Osteocyte (in vitro differentiated cells): ENCODE results near the gene TOMM5. TPM values are rescaled to one million over a fixed set of nuclear protein-coding genes. Genes with fewer than 3 reads are reported as not detected.
"Not testable (repeated sequence)": the region's sequence is repeated elsewhere in the genome, so short reads cannot be mapped to it uniquely, and the experiment has no call there.

Experiments
- DNase-seq: peaks from one replicate; pipeline ENCODE4 v3.0.0; 2021; ENCODE audit warnings: mixed read lengths; ENCODE audit not compliant: unreplicated experiment; ENCODE audit errors: extremely low spot score
- H3K27ac Mint-ChIP-seq: one replicate; pipeline ENCODE4 v1.8.0; 2021; ENCODE audit warnings: mild to moderate bottlenecking, mixed read lengths; ENCODE audit not compliant: unreplicated experiment
- H3K27me3 Mint-ChIP-seq: one replicate; pipeline ENCODE4 v1.8.0; 2021; ENCODE audit warnings: mixed read lengths; ENCODE audit not compliant: unreplicated experiment
- H3K36me3 Mint-ChIP-seq: one replicate; pipeline ENCODE4 v1.8.0; 2021; ENCODE audit warnings: mixed read lengths; ENCODE audit not compliant: unreplicated experiment
- H3K4me1 Mint-ChIP-seq: one replicate; pipeline ENCODE4 v1.8.0; 2021; ENCODE audit warnings: mixed read lengths; ENCODE audit not compliant: unreplicated experiment
- H3K4me3 Mint-ChIP-seq: one replicate; pipeline ENCODE4 v1.8.0; 2021; ENCODE audit warnings: mild to moderate bottlenecking, moderate library complexity, mixed read lengths; ENCODE audit not compliant: unreplicated experiment
- H3K9me3 Mint-ChIP-seq: one replicate; pipeline ENCODE4 v1.8.0; 2021; ENCODE audit warnings: mixed read lengths; ENCODE audit not compliant: unreplicated experiment
- total RNA-seq: library from RNA; stranded (reverse); gene quantifications from 2 replicates; pipeline ENCODE4 v1.2.1, GENCODE V29; 2021
- TF ChIP-seq, protein P1 (sequence below): fragments of 200-600 bp; sonication (generic); IDR thresholded peaks from 2 replicates; pipeline ENCODE4 v1.5.0; 2021; ENCODE audit warnings: antibody characterized with exemption, mild to moderate bottlenecking, moderate library complexity

TOMM5 gene
- total RNA-seq, 1 donor from 2014 or later, result 85.9 TPM

DNA sequence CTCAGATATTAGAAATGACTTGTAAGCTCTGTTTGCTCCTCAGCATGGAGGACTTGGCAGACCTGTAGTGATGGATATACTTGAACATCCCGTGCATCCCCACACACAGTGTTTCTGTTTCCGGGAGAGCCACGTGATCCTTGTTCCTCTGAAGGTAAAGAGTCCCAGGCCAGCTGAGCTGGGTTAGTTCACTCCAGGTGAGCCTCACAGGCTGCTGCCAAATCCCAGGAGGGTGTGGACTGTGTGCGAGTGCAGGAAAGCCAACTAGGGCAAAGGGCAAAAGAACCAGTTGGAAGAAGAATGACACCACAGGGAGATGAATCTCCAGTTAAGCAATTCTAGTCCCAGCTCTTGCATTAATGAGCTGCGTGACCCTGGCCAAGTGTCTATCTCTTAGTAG is 10.4 kb upstream of the TOMM5 start:
- Mint-ChIP-seq H3K4me1 (no peaks in the 10 kb centered on the region), H3K36me3 (no peaks in the 10 kb centered on the region), H3K27ac (no peak overlapping the region), H3K27me3 (peaks cover 55% of the 10 kb centered on the region), H3K4me3 (no peak overlapping the region), H3K9me3 (no peaks in the 10 kb centered on the region)
- DNase-seq, result no peak
- TF ChIP-seq, protein P1, sequence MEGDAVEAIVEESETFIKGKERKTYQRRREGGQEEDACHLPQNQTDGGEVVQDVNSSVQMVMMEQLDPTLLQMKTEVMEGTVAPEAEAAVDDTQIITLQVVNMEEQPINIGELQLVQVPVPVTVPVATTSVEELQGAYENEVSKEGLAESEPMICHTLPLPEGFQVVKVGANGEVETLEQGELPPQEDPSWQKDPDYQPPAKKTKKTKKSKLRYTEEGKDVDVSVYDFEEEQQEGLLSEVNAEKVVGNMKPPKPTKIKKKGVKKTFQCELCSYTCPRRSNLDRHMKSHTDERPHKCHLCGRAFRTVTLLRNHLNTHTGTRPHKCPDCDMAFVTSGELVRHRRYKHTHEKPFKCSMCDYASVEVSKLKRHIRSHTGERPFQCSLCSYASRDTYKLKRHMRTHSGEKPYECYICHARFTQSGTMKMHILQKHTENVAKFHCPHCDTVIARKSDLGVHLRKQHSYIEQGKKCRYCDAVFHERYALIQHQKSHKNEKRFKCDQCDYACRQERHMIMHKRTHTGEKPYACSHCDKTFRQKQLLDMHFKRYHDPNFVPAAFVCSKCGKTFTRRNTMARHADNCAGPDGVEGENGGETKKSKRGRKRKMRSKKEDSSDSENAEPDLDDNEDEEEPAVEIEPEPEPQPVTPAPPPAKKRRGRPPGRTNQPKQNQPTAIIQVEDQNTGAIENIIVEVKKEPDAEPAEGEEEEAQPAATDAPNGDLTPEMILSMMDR, result no peak

GRCh38 chr9:37602061-37602460 is 9.7 kb upstream of the TOMM5 start:
- peaks cover 50% of the 10 kb centered on the region for H3K27me3 Mint-ChIP-seq
- not testable (repeated sequence) for DNase-seq, H3K27ac Mint-ChIP-seq, H3K9me3 Mint-ChIP-seq, H3K4me1 Mint-ChIP-seq, H3K36me3 Mint-ChIP-seq, H3K4me3 Mint-ChIP-seq

DNA sequence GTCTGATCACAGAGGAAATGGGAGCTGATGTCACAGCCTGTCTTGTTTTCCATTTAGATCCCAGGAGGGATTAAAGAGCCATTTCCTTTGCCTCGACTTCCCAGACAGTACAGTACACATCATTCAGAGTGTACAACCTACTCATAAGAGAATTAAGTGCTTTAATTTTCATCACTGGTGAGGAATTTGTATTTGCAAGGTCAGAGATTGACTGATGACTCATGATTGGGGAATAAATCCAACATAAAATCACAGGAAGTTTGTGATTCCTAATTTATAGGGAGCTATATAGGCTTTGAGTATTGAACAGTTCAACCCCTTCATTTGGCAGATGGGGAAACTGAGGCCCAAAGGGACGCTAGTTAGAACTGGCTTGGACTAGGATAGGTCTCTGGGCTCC is 4.1 kb upstream of the TOMM5 start:
- peaks cover 39% of the 10 kb centered on the region for H3K27me3 Mint-ChIP-seq
- H3K36me3 Mint-ChIP-seq, result peaks cover 2% of the 10 kb centered on the region
- no peaks in the 10 kb centered on the region for H3K9me3 Mint-ChIP-seq
- TF ChIP-seq, protein P1, result no peak
- DNase-seq, result no peak
- H3K4me3 Mint-ChIP-seq, result no peak overlapping the region
- no peak overlapping the region for H3K27ac Mint-ChIP-seq
- peaks cover 17% of the 10 kb centered on the region for H3K4me1 Mint-ChIP-seq

DNA sequence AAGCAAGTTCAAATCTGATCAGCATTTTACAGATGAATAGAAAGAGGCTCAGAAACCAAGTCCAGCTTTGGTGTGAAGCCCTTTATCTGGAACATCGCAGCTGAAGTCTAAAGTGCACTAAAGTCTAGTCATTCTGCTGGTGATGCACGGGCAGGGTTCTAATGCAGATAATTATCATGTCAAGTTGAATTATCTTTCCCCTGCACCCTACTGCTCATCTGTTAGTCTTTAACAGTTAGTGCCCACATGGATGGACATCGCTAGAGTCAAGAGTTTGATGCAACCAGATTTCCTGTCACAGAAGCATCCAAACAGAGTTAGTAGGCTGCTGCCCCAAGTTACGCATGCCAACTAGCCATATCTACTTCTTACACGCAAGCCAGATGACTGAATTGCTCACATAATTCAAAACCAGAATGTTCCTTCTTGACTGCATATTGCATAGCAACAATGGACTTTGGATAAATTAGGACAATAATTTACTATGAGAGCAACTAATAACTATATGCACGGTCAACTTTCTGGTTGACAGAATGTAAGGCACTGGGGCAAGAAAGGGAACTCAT is 1.6 kb upstream of the TOMM5 start:
- DNase-seq, result no peak
- Mint-ChIP-seq H3K9me3 (no peaks in the 10 kb centered on the region), H3K27ac (no peak overlapping the region), H3K36me3 (peaks cover 2% of the 10 kb centered on the region), H3K4me1 (peaks cover 33% of the 10 kb centered on the region), H3K4me3 (peak overlapping the region; percentile 29), H3K27me3 (peaks cover 28% of the 10 kb centered on the region)
- TF ChIP-seq, protein P1, result no peak

GRCh38 chr9:37587521-37587920 is 4.9 kb downstream of the TOMM5 start:
- H3K36me3 Mint-ChIP-seq, result peaks cover 30% of the 10 kb centered on the region
- H3K27me3 Mint-ChIP-seq, result no peaks in the 10 kb centered on the region
- peaks cover 27% of the 10 kb centered on the region for H3K4me1 Mint-ChIP-seq
- H3K4me3 Mint-ChIP-seq, result no peak overlapping the region
- TF ChIP-seq, protein P1, result no peak
- no peaks in the 10 kb centered on the region for H3K9me3 Mint-ChIP-seq
- no peak overlapping the region for H3K27ac Mint-ChIP-seq
- no peak for DNase-seq
